ENCODE measurements around the gene DOK6. TPM values are rescaled to one million over a fixed set of nuclear protein-coding genes. Genes with fewer than 3 reads are reported as not detected.

The DOK6 gene
- total and polyA plus RNA-seq, 2 experiments from 2014 or later = 0.29 to 0.42 TPM

GRCh38 chr18:69819460-69819859 lies 418.8 kb downstream of the DOK6 start (continued):
- TF ChIP-seq NANOG (IDR thresholded peaks at IDR 0.05; ENCODE audit: borderline replicate concordance) (no peak), POLR2AphosphoS5 (IDR thresholded peaks at IDR 0.05; ENCODE audit: low read depth) (no peak), ZNF331 (CRISPR knock-in tag; IDR thresholded peaks at IDR 0.05; ENCODE audit: low read depth) (no peak), STAT1 (IDR thresholded peaks at IDR 0.05; ENCODE audit: unreplicated experiment) (no peak), CTCF (conservative IDR thresholded peaks at IDR 0.05; ENCODE audit: low read depth in 2 of 2) (no peak), EZH2phosphoT487 (IDR thresholded peaks at IDR 0.05; ENCODE audit: unreplicated experiment) (no peak), EZH2 (IDR thresholded peaks at IDR 0.05; ENCODE audit: low read depth, unreplicated experiment) (no peak)
- TF ChIP-seq, protein P1, sequence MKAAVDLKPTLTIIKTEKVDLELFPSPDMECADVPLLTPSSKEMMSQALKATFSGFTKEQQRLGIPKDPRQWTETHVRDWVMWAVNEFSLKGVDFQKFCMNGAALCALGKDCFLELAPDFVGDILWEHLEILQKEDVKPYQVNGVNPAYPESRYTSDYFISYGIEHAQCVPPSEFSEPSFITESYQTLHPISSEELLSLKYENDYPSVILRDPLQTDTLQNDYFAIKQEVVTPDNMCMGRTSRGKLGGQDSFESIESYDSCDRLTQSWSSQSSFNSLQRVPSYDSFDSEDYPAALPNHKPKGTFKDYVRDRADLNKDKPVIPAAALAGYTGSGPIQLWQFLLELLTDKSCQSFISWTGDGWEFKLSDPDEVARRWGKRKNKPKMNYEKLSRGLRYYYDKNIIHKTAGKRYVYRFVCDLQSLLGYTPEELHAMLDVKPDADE (IDR thresholded peaks at IDR 0.05) = no peak

GRCh38 chr18:69820538-69820937 lies 419.9 kb downstream of the DOK6 start:
- Histone ChIP-seq H3K79me2 (replicated peaks; ENCODE audit: insufficient read depth) (no peaks in the 10 kb centered on the region), H3F3A (replicated peaks; ENCODE audit: low read depth) (no peaks in the 10 kb centered on the region), H3K27ac (ENCODE audit: low read depth) (no peak overlapping the region), H3K4me3 (no peak overlapping the region), H3K4me2 (no peak overlapping the region), H3K36me3 (ENCODE audit: insufficient read depth) (no peaks in the 10 kb centered on the region), H3K27me3 (ENCODE audit: insufficient read depth) (no peaks in the 10 kb centered on the region), H2AFZ (no peak overlapping the region), H4K20me1 (replicated peaks; ENCODE audit: insufficient read depth) (no peaks in the 10 kb centered on the region), H3K4me1 (ENCODE audit: insufficient read depth) (no peaks in the 10 kb centered on the region), H3K9me2 (ENCODE audit: insufficient read depth) (0 out of 2 replicates have a peak, but pooled peaks cover 4% of the 10 kb centered on the region)
- Mint-ChIP-seq H3K4me3 (no peak overlapping the region), H3K36me3 (ENCODE audit: low read depth) (no peaks in the 10 kb centered on the region; the same call in 2 of the 3 replicates), H3K27me3 (ENCODE audit: insufficient read depth, low read depth, poor library complexity) (peaks cover 3% of the 10 kb centered on the region), H3K27ac (no peak overlapping the region), H3K4me1 (no peaks in the 10 kb centered on the region), H3K9me3 (peaks cover 13% of the 10 kb centered on the region; the same call in 2 of the 3 replicates)
- DNase-seq (ENCODE audit: low spot score) (no peak), ATAC-seq (no peak)
- TF ChIP-seq ZNF462 (CRISPR knock-in tag; IDR thresholded peaks at IDR 0.05) (no peak), ZNF331 (CRISPR knock-in tag; IDR thresholded peaks at IDR 0.05; ENCODE audit: low read depth) (no peak), CTCF (conservative IDR thresholded peaks at IDR 0.05; ENCODE audit: low read depth in 2 of 2) (no peak)
- TF ChIP-seq, protein P2, sequence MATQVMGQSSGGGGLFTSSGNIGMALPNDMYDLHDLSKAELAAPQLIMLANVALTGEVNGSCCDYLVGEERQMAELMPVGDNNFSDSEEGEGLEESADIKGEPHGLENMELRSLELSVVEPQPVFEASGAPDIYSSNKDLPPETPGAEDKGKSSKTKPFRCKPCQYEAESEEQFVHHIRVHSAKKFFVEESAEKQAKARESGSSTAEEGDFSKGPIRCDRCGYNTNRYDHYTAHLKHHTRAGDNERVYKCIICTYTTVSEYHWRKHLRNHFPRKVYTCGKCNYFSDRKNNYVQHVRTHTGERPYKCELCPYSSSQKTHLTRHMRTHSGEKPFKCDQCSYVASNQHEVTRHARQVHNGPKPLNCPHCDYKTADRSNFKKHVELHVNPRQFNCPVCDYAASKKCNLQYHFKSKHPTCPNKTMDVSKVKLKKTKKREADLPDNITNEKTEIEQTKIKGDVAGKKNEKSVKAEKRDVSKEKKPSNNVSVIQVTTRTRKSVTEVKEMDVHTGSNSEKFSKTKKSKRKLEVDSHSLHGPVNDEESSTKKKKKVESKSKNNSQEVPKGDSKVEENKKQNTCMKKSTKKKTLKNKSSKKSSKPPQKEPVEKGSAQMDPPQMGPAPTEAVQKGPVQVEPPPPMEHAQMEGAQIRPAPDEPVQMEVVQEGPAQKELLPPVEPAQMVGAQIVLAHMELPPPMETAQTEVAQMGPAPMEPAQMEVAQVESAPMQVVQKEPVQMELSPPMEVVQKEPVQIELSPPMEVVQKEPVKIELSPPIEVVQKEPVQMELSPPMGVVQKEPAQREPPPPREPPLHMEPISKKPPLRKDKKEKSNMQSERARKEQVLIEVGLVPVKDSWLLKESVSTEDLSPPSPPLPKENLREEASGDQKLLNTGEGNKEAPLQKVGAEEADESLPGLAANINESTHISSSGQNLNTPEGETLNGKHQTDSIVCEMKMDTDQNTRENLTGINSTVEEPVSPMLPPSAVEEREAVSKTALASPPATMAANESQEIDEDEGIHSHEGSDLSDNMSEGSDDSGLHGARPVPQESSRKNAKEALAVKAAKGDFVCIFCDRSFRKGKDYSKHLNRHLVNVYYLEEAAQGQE (IDR thresholded peaks at IDR 0.05; ENCODE audit: unreplicated experiment) = no peak
